HepG2 (cell line): ENCODE measurements around the gene HSD17B8. TPM values are rescaled to one million over a fixed set of nuclear protein-coding genes. Genes with fewer than 3 reads are reported as not detected.

ENCODE experiments used
- CBX2 ChIP-seq, 2 experiments: fragments of 200-600 bp in 1 of 2; sonication (generic); formaldehyde crosslinking in 1 of 2; IDR thresholded peaks; 2 replicates each; pipeline versions ENCODE4 v1.7.0 to v1.8.1; 2018 to 2022; ENCODE audit warnings: low read depth in 2 of 2, low read length in 1 of 2, mild to moderate bottlenecking in 1 of 2, missing genetic modification reagents in 1 of 2
- DZIP1 ChIP-seq: sonication (generic); formaldehyde crosslinking; IDR thresholded peaks from 2 replicates; pipeline ENCODE4 v1.5.0; 2020; ENCODE audit warnings: mild to moderate bottlenecking, missing genetic modification reagents
- GLMP ChIP-seq: sonication (generic); formaldehyde crosslinking; IDR thresholded peaks from 2 replicates; pipeline ENCODE4 v1.9.0; 2021; ENCODE audit warnings: missing genetic modification reagents, mild to moderate bottlenecking, borderline replicate concordance
- HIVEP1 ChIP-seq: sonication (generic); formaldehyde crosslinking; IDR thresholded peaks from 2 replicates; pipeline ENCODE4 v1.4.0; 2020; ENCODE audit warnings: mild to moderate bottlenecking, missing genetic modification reagents
- KLF11 ChIP-seq: IDR thresholded peaks from 2 replicates; pipeline ENCODE4 v1.6.1; 2016; ENCODE audit warnings: missing compliant biosample characterization
- LRRFIP1 ChIP-seq: sonication (generic); formaldehyde crosslinking; conservative IDR thresholded peaks from 2 replicates; pipeline ENCODE4 v1.4.0; 2020; ENCODE audit warnings: missing genetic modification reagents
- NFE2 ChIP-seq: sonication (generic); formaldehyde crosslinking; IDR thresholded peaks from 2 replicates; pipeline ENCODE4 v1.4.0; 2020; ENCODE audit warnings: missing genetic modification reagents
- NFRKB ChIP-seq: fragments of 450-650 bp; IDR thresholded peaks from 2 replicates; pipeline ENCODE4 v1.6.1; 2017
- YEATS4 ChIP-seq: sonication (generic); formaldehyde crosslinking; IDR thresholded peaks from 2 replicates; pipeline ENCODE4 v1.4.0; 2020; ENCODE audit warnings: missing genetic modification reagents, borderline replicate concordance
- ZFP37 ChIP-seq: sonication (generic); formaldehyde crosslinking; IDR thresholded peaks from 2 replicates; pipeline ENCODE4 v1.4.0; 2020; ENCODE audit warnings: missing genetic modification reagents, borderline replicate concordance
- ZNF101 ChIP-seq: sonication (generic); formaldehyde crosslinking; IDR thresholded peaks from 2 replicates; pipeline ENCODE4 v1.4.0; 2020; ENCODE audit warnings: mild to moderate bottlenecking, low read depth, missing genetic modification reagents, borderline replicate concordance
- ZNF276 ChIP-seq: sonication (generic); formaldehyde crosslinking; IDR thresholded peaks from 2 replicates; pipeline ENCODE4 v1.4.0; 2020; ENCODE audit warnings: mild to moderate bottlenecking, low read depth, missing genetic modification reagents
- ZNF281 ChIP-seq: sonication (generic); formaldehyde crosslinking; IDR thresholded peaks from 2 replicates; pipeline ENCODE4 v1.4.0; 2020; ENCODE audit warnings: missing genetic modification reagents, borderline replicate concordance
- ZNF570 ChIP-seq: sonication (generic); formaldehyde crosslinking; IDR thresholded peaks from 2 replicates; pipeline ENCODE4 v1.4.0; 2020; ENCODE audit warnings: mild to moderate bottlenecking, missing genetic modification reagents, borderline replicate concordance
- ZNF605 ChIP-seq: sonication (generic); formaldehyde crosslinking; IDR thresholded peaks from 2 replicates; pipeline ENCODE4 v1.8.0; 2022; ENCODE audit warnings: mild to moderate bottlenecking, missing genetic modification reagents
- ZNF678 ChIP-seq: sonication (generic); formaldehyde crosslinking; IDR thresholded peaks from 2 replicates; pipeline ENCODE4 v1.4.0; 2020; ENCODE audit warnings: mild to moderate bottlenecking, missing genetic modification reagents
- ZSCAN22 ChIP-seq: sonication (generic); formaldehyde crosslinking; IDR thresholded peaks from 2 replicates; pipeline ENCODE4 v1.4.0; 2020; ENCODE audit warnings: mild to moderate bottlenecking, missing genetic modification reagents
- polyA plus RNA-seq, 8 experiments: library from polyadenylated mRNA; depleted of rRNA in 3 of 8; stranded (reverse) in 7 of 8; unstranded in 1 of 8; fragments of >200 nt; fragmentation: Illumina TruSeq in 4 of 8; extraction: Trizol in 4 of 8; gene quantifications; 2 replicates each; pipeline versions ENCODE4 v1.2.1 to v1.2.3, GENCODE V29; 2011 to 2016; ENCODE audit warnings: low read depth in 4 of 8, missing spikeins in 1 of 8, mixed read lengths in 1 of 8; ENCODE audit not compliant: insufficient read depth in 1 of 8
- total RNA-seq, 5 experiments: library from RNA; depleted of rRNA; stranded (reverse); fragments of >200 nt; fragmentation: Illumina TruSeq; extraction: Trizol; gene quantifications; 2 replicates each; pipeline ENCODE4 v1.2.3, GENCODE V29; 2016; ENCODE audit warnings: low read depth in 1 of 5

HSD17B8 gene
- total and polyA plus RNA-seq, 2 of the 13 experiments (the other 11 are each of a cell fraction or from before 2014, with no cell fraction given), result 12.6 to 20.1 TPM

- TF ChIP-seq ZSCAN22 (CRISPR knock-in tag), result no peak
- TF ChIP-seq CBX2 (IDR thresholded peaks at IDR 0.05; ENCODE audit: low read depth, low read length), result no peak
- no peak for TF ChIP-seq CBX2 (CRISPR knock-in tag; IDR thresholded peaks at IDR 0.05; ENCODE audit: low read depth)
- TF ChIP-seq YEATS4, result peak; percentile 86; the same call in 1 of the 2 replicates
- no peak for TF ChIP-seq ZNF570
- no peak for TF ChIP-seq GLMP (CRISPR knock-in tag)
- TF ChIP-seq HIVEP1 (CRISPR knock-in tag), result peak; percentile 64; the same call in 1 of the 2 replicates
- no peak for TF ChIP-seq LRRFIP1 (CRISPR knock-in tag)
- TF ChIP-seq DZIP1 (CRISPR knock-in tag), result no peak
- no peak for TF ChIP-seq ZNF101 (CRISPR knock-in tag)
- TF ChIP-seq ZNF276 (CRISPR knock-in tag), result no peak
- TF ChIP-seq KLF11 (CRISPR knock-in tag), result no peak
- TF ChIP-seq ZNF281 (CRISPR knock-in tag), result peak; percentile 47; the same call in 1 of the 2 replicates
- no peak for TF ChIP-seq ZFP37 (CRISPR knock-in tag)
- TF ChIP-seq ZNF605 (CRISPR knock-in tag), result 0 out of 2 replicates have a peak, but pooled peaks have one; percentile 43
- TF ChIP-seq ZNF678, result no peak
- no peak for TF ChIP-seq NFRKB
- TF ChIP-seq NFE2 (CRISPR knock-in tag), result no peak
Measured at GRCh38 chr6:33208091-33208967, 3.9 kb downstream of the HSD17B8 start, which contains the start of gene RING1 (continued).
